ENCODE measurements around the gene AKR1C3.
A peak's percentile ranks its signal among the peaks of the same experiment; 100 is the strongest.

AKR1C3 gene

GRCh38 chr10:5073659-5074058 lies 20.6 kb upstream of the AKR1C3 start:
- Histone ChIP-seq H3K27ac (ENCODE audit: insufficient read depth in 1 of 2, low read depth in 1 of 2, low read length in 2 of 2, poor library complexity in 1 of 2, severe bottlenecking in 2 of 2) (no peak overlapping the region), H3K36me3 (ENCODE audit: control insufficient read depth in 4 of 4, insufficient read depth in 4 of 4, low read length in 3 of 4) (no peaks in the 10 kb centered on the region), H3K27me3 (replicated peaks in 2 of 5; ENCODE audit: control insufficient read depth in 4 of 5, insufficient read depth in 5 of 5, low read length in 4 of 5) (no peaks in the 10 kb centered on the region), H3K4me3 (ENCODE audit: control insufficient read depth in 1 of 7, extremely low read depth in 1 of 7, insufficient read depth in 4 of 7, low read depth in 2 of 7, low read length in 6 of 7) (no peak overlapping the region), H3K4me1 (ENCODE audit: control extremely low read depth in 1 of 4, control insufficient read depth in 4 of 4, insufficient read depth in 4 of 4, low read length in 3 of 4) (peaks cover 0 to 2% (median 1%) of the 10 kb centered on the region in 4 experiments), H3K9me3 (ENCODE audit: control extremely low read depth in 1 of 5, control insufficient read depth in 4 of 5, insufficient read depth in 2 of 5, low read depth in 1 of 5, low read length in 4 of 5) (peaks cover 0 to 8% (median 5%) of the 10 kb centered on the region in 5 experiments)
- 100% methylated on average over 2 of the region's 2 CpGs for WGBS (ENCODE audit: insufficient coverage)
- no peak for DNase-seq
- CTCF ChIA-PET = no interaction called here
- POLR2A ChIA-PET = no interaction called here

GRCh38 chr10:5076615-5077014 lies 17.6 kb upstream of the AKR1C3 start:
- Histone ChIP-seq H3K27me3 (replicated peaks in 2 of 5; ENCODE audit: control insufficient read depth in 4 of 5, insufficient read depth in 5 of 5, low read length in 4 of 5) (no peaks in the 10 kb centered on the region), H3K4me1 (ENCODE audit: control extremely low read depth in 1 of 4, control insufficient read depth in 4 of 4, insufficient read depth in 4 of 4, low read length in 3 of 4) (peaks cover 0 to 6% (median 3%) of the 10 kb centered on the region in 4 experiments), H3K4me3 (ENCODE audit: control insufficient read depth in 1 of 7, extremely low read depth in 1 of 7, insufficient read depth in 4 of 7, low read depth in 2 of 7, low read length in 6 of 7) (no peak overlapping the region), H3K27ac (ENCODE audit: insufficient read depth in 1 of 2, low read depth in 1 of 2, low read length in 2 of 2, poor library complexity in 1 of 2, severe bottlenecking in 2 of 2) (no peak overlapping the region), H3K36me3 (ENCODE audit: control insufficient read depth in 4 of 4, insufficient read depth in 4 of 4, low read length in 3 of 4) (no peaks in the 10 kb centered on the region), H3K9me3 (ENCODE audit: control extremely low read depth in 1 of 5, control insufficient read depth in 4 of 5, insufficient read depth in 2 of 5, low read depth in 1 of 5, low read length in 4 of 5) (no peaks in the 10 kb centered on the region)
- CTCF ChIA-PET = no interaction called here
- 100% methylated on average over 2 of the region's 3 CpGs for WGBS (ENCODE audit: insufficient coverage)
- POLR2A ChIA-PET = no interaction called here
- no peak for DNase-seq

GRCh38 chr10:5078547-5079180 lies 15.6 kb upstream of the AKR1C3 start:
- 27% methylated on average over 2 of the region's 4 CpGs for WGBS (ENCODE audit: insufficient coverage)
- Histone ChIP-seq H3K27ac (ENCODE audit: insufficient read depth in 1 of 2, low read depth in 1 of 2, low read length in 2 of 2, poor library complexity in 1 of 2, severe bottlenecking in 2 of 2) (peak overlapping the region in 1 of 2 experiments; percentile 58), H3K27me3 (replicated peaks in 2 of 5; ENCODE audit: control insufficient read depth in 4 of 5, insufficient read depth in 5 of 5, low read length in 4 of 5) (no peaks in the 10 kb centered on the region), H3K4me3 (ENCODE audit: control insufficient read depth in 1 of 7, extremely low read depth in 1 of 7, insufficient read depth in 4 of 7, low read depth in 2 of 7, low read length in 6 of 7) (no peak overlapping the region), H3K4me1 (ENCODE audit: control extremely low read depth in 1 of 4, control insufficient read depth in 4 of 4, insufficient read depth in 4 of 4, low read length in 3 of 4) (peaks cover 0 to 6% (median 3%) of the 10 kb centered on the region in 4 experiments), H3K36me3 (ENCODE audit: control insufficient read depth in 4 of 4, insufficient read depth in 4 of 4, low read length in 3 of 4) (no peaks in the 10 kb centered on the region), H3K9me3 (ENCODE audit: control extremely low read depth in 1 of 5, control insufficient read depth in 4 of 5, insufficient read depth in 2 of 5, low read depth in 1 of 5, low read length in 4 of 5) (no peaks in the 10 kb centered on the region)
- CTCF ChIA-PET = interaction anchor here (0.9 kb wide), 1 partner anchor 20 kb away, joined by 3 read pairs; no protein-coding TSS in a partner anchor
- peak in 2 of 3 donors; percentile 57 to 68 for DNase-seq
- POLR2A ChIA-PET = no interaction called here

GRCh38 chr10:5079306-5079830 lies 14.8 kb upstream of the AKR1C3 start:
- Histone ChIP-seq H3K9me3 (ENCODE audit: control extremely low read depth in 1 of 5, control insufficient read depth in 4 of 5, insufficient read depth in 2 of 5, low read depth in 1 of 5, low read length in 4 of 5) (no peaks in the 10 kb centered on the region), H3K4me3 (ENCODE audit: control insufficient read depth in 1 of 7, extremely low read depth in 1 of 7, insufficient read depth in 4 of 7, low read depth in 2 of 7, low read length in 6 of 7) (no peak overlapping the region), H3K36me3 (ENCODE audit: control insufficient read depth in 4 of 4, insufficient read depth in 4 of 4, low read length in 3 of 4) (no peaks in the 10 kb centered on the region), H3K4me1 (ENCODE audit: control extremely low read depth in 1 of 4, control insufficient read depth in 4 of 4, insufficient read depth in 4 of 4, low read length in 3 of 4) (peaks cover 0 to 6% (median 3%) of the 10 kb centered on the region in 4 experiments), H3K27me3 (replicated peaks in 2 of 5; ENCODE audit: control insufficient read depth in 4 of 5, insufficient read depth in 5 of 5, low read length in 4 of 5) (no peaks in the 10 kb centered on the region), H3K27ac (ENCODE audit: insufficient read depth in 1 of 2, low read depth in 1 of 2, low read length in 2 of 2, poor library complexity in 1 of 2, severe bottlenecking in 2 of 2) (peak overlapping the region in 1 of 2 experiments; percentile 58)
- WGBS (ENCODE audit: insufficient coverage) = no CpG with 5 or more reads among the region's 2 CpGs
- POLR2A ChIA-PET = no interaction called here
- DNase-seq = no peak
- CTCF ChIA-PET = interaction anchor here (0.9 kb wide), 1 partner anchor 20 kb away, joined by 3 read pairs; no protein-coding TSS in a partner anchor

GRCh38 chr10:5079836-5080235 lies 14.4 kb upstream of the AKR1C3 start:
- ChIA-PET CTCF (interaction anchor here (1.0 kb wide), 1 partner anchor 228 kb away, joined by 3 read pairs; no protein-coding TSS in a partner anchor), POLR2A (no interaction called here)
- no peak for DNase-seq
- H3K9me3 ChIP-seq (ENCODE audit: control extremely low read depth in 1 of 5, control insufficient read depth in 4 of 5, insufficient read depth in 2 of 5, low read depth in 1 of 5, low read length in 4 of 5) = no peaks in the 10 kb centered on the region
- peaks cover 0 to 6% (median 3%) of the 10 kb centered on the region in 4 experiments for H3K4me1 ChIP-seq (ENCODE audit: control extremely low read depth in 1 of 4, control insufficient read depth in 4 of 4, insufficient read depth in 4 of 4, low read length in 3 of 4)
- WGBS (ENCODE audit: insufficient coverage) = 100% methylated on average over 3 of the region's 6 CpGs
- H3K36me3 ChIP-seq (ENCODE audit: control insufficient read depth in 4 of 4, insufficient read depth in 4 of 4, low read length in 3 of 4) = no peaks in the 10 kb centered on the region
- no peaks in the 10 kb centered on the region for H3K27me3 ChIP-seq (replicated peaks in 2 of 5; ENCODE audit: control insufficient read depth in 4 of 5, insufficient read depth in 5 of 5, low read length in 4 of 5)
- H3K4me3 ChIP-seq (ENCODE audit: control insufficient read depth in 1 of 7, extremely low read depth in 1 of 7, insufficient read depth in 4 of 7, low read depth in 2 of 7, low read length in 6 of 7) = no peak overlapping the region
- H3K27ac ChIP-seq (ENCODE audit: insufficient read depth in 1 of 2, low read depth in 1 of 2, low read length in 2 of 2, poor library complexity in 1 of 2, severe bottlenecking in 2 of 2) = peak overlapping the region in 1 of 2 experiments; percentile 58

GRCh38 chr10:5081091-5081490 lies 13.1 kb upstream of the AKR1C3 start:
- no peaks in the 10 kb centered on the region for H3K36me3 ChIP-seq (ENCODE audit: control insufficient read depth in 4 of 4, insufficient read depth in 4 of 4, low read length in 3 of 4)
- no CpG with 5 or more reads among the region's 1 CpG for WGBS (ENCODE audit: insufficient coverage)
- no peak for DNase-seq
- CTCF ChIA-PET = no interaction called here
- no peaks in the 10 kb centered on the region for H3K27me3 ChIP-seq (replicated peaks in 2 of 5; ENCODE audit: control insufficient read depth in 4 of 5, insufficient read depth in 5 of 5, low read length in 4 of 5)
- POLR2A ChIA-PET = interaction anchor here (0.6 kb wide), 1 partner anchor 126 kb away, joined by 3 read pairs; no protein-coding TSS in a partner anchor
- no peak overlapping the region for H3K4me3 ChIP-seq (ENCODE audit: control insufficient read depth in 1 of 7, extremely low read depth in 1 of 7, insufficient read depth in 4 of 7, low read depth in 2 of 7, low read length in 6 of 7)
- H3K9me3 ChIP-seq (ENCODE audit: control extremely low read depth in 1 of 5, control insufficient read depth in 4 of 5, insufficient read depth in 2 of 5, low read depth in 1 of 5, low read length in 4 of 5) = no peaks in the 10 kb centered on the region
- peaks cover 0 to 6% (median 3%) of the 10 kb centered on the region in 4 experiments for H3K4me1 ChIP-seq (ENCODE audit: control extremely low read depth in 1 of 4, control insufficient read depth in 4 of 4, insufficient read depth in 4 of 4, low read length in 3 of 4)
- H3K27ac ChIP-seq (ENCODE audit: insufficient read depth in 1 of 2, low read depth in 1 of 2, low read length in 2 of 2, poor library complexity in 1 of 2, severe bottlenecking in 2 of 2) = no peak overlapping the region

GRCh38 chr10:5088703-5089261 lies 5.4 kb upstream of the AKR1C3 start:
- DNase-seq = peak in 1 of 3 donors; percentile 26
- Histone ChIP-seq H3K27ac (ENCODE audit: insufficient read depth in 1 of 2, low read depth in 1 of 2, low read length in 2 of 2, poor library complexity in 1 of 2, severe bottlenecking in 2 of 2) (no peak overlapping the region), H3K27me3 (replicated peaks in 2 of 5; ENCODE audit: control insufficient read depth in 4 of 5, insufficient read depth in 5 of 5, low read length in 4 of 5) (no peaks in the 10 kb centered on the region), H3K4me1 (ENCODE audit: control extremely low read depth in 1 of 4, control insufficient read depth in 4 of 4, insufficient read depth in 4 of 4, low read length in 3 of 4) (no peaks in the 10 kb centered on the region), H3K4me3 (ENCODE audit: control insufficient read depth in 1 of 7, extremely low read depth in 1 of 7, insufficient read depth in 4 of 7, low read depth in 2 of 7, low read length in 6 of 7) (no peak overlapping the region), H3K9me3 (ENCODE audit: control extremely low read depth in 1 of 5, control insufficient read depth in 4 of 5, insufficient read depth in 2 of 5, low read depth in 1 of 5, low read length in 4 of 5) (peaks cover 0 to 14% (median 0%) of the 10 kb centered on the region in 5 experiments), H3K36me3 (ENCODE audit: control insufficient read depth in 4 of 4, insufficient read depth in 4 of 4, low read length in 3 of 4) (no peaks in the 10 kb centered on the region)
- POLR2A ChIA-PET = no interaction called here
- no CpG with 5 or more reads among the region's 2 CpGs for WGBS (ENCODE audit: insufficient coverage)
- CTCF ChIA-PET = interaction anchor here (1.4 kb wide), 2 partner anchors 194 to 204 kb away, joined by 3 to 4 read pairs; no protein-coding TSS in a partner anchor
